RWPE2 (cell line): ENCODE data around the gene SLC25A6.

ENCODE experiments used
- ATAC-seq: fragments of 200-7000 bp; cut with Tn5 transposase; 3 replicates; pipeline ENCODE4 v1.9.1; 2021; ENCODE audit warnings: low read depth
- DNase-seq: peaks from one replicate; pipeline ENCODE4 v3.0.0-alpha.2; 2020; ENCODE audit warnings: low spot score
- H3K27ac ChIP-seq: fragments of 450-650 bp; 2 replicates; pipeline ENCODE4 v1.5.1; 2017; ENCODE audit warnings: mild to moderate bottlenecking; ENCODE audit not compliant: poor library complexity, severe bottlenecking
- H3K27me3 ChIP-seq: fragments of 250-450 bp; sonication (Bioruptor Pico); 2 replicates; pipeline ENCODE4 v1.5.1; 2021; ENCODE audit warnings: mild to moderate bottlenecking, moderate library complexity; ENCODE audit not compliant: insufficient read depth, poor library complexity, severe bottlenecking
- H3K36me3 ChIP-seq: fragments of 250-450 bp; sonication (Bioruptor Pico); 2 replicates; pipeline ENCODE4 v1.5.1; 2020; ENCODE audit warnings: low read depth, mild to moderate bottlenecking, moderate library complexity
- H3K4me1 ChIP-seq: fragments of 250-450 bp; sonication (Bioruptor Pico); 2 replicates; pipeline ENCODE4 v1.5.1; 2021; ENCODE audit warnings: mild to moderate bottlenecking, moderate library complexity; ENCODE audit not compliant: insufficient read depth, poor library complexity, severe bottlenecking
- H3K4me3 ChIP-seq: fragments of 250-450 bp; sonication (Bioruptor Pico); 2 replicates; pipeline ENCODE4 v1.5.1; 2021; ENCODE audit warnings: mild to moderate bottlenecking, moderate library complexity; ENCODE audit not compliant: severe bottlenecking
- H3K9me3 ChIP-seq: fragments of 250-450 bp; sonication (Bioruptor Pico); 2 replicates; pipeline ENCODE4 v1.5.1; 2021; ENCODE audit warnings: mild to moderate bottlenecking, moderate library complexity; ENCODE audit not compliant: severe bottlenecking
- CTCF ChIP-seq: fragments of 450-650 bp; IDR thresholded peaks from one replicate; pipeline ENCODE4 v1.5.1; 2017; ENCODE audit warnings: mild to moderate bottlenecking, moderate library complexity; ENCODE audit not compliant: poor library complexity, severe bottlenecking

The SLC25A6 gene

GRCh38 chrX:1424147-1424851, 32.4 kb upstream of the SLC25A6 start:
- Histone ChIP-seq H3K36me3 (peaks cover 44% of the 10 kb centered on the region), H3K27me3 (no peaks in the 10 kb centered on the region), H3K27ac (no peak overlapping the region), H3K4me1 (no peaks in the 10 kb centered on the region), H3K4me3 (no peak overlapping the region), H3K9me3 (peaks cover 10% of the 10 kb centered on the region)
- ATAC-seq (no peak), DNase-seq (peak; percentile 25)
- TF ChIP-seq CTCF, result no peak

DNA sequence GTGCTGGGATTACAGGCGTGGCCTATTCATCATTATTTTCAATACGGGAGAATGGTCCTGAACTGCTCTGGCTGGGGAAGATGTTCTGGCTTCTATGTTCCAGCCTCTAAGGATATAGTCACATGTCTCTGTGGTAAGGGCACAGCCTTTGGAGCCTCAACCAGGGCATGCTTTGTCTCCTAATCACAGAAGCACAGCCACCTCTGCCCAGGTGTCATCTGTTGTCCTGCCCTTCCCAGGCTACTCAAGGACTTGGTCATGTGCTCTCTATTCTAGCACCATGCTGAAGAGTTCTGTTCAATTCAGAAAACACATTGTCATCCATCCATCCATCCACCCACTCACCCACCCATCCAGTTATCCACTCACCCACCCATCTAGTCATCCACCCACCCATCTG, 31.3 kb upstream of the SLC25A6 start:
- Histone ChIP-seq H3K27ac (no peak overlapping the region), H3K4me1 (no peaks in the 10 kb centered on the region), H3K4me3 (no peak overlapping the region), H3K27me3 (no peaks in the 10 kb centered on the region), H3K9me3 (peaks cover 10% of the 10 kb centered on the region), H3K36me3 (peaks cover 44% of the 10 kb centered on the region)
- DNase-seq (peak; percentile 17), ATAC-seq (peak; percentile 5; the same call in 1 of the 3 replicates)
- no peak for TF ChIP-seq CTCF

DNA sequence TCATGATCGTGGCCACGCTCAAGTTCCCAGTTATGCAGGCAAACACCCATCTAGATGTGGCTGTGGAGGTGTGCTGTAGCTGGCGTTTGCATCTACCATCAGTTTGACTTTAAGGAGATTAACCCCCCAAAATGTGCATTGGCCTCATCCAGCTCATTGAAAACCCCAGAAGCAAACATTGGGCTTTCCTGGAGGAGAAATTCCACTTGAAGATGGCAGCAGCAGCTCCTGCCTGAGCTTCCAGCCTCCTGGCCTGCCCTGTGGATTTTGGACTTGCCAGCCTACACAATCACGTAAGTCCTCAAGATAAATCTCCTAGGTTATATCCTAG, 30.2 kb upstream of the SLC25A6 start:
- Histone ChIP-seq H3K9me3 (peaks cover 10% of the 10 kb centered on the region), H3K4me3 (no peak overlapping the region), H3K4me1 (no peaks in the 10 kb centered on the region), H3K36me3 (peaks cover 44% of the 10 kb centered on the region), H3K27me3 (no peaks in the 10 kb centered on the region), H3K27ac (no peak overlapping the region)
- TF ChIP-seq CTCF, result no peak
- ATAC-seq, result no peak
- DNase-seq, result no peak

DNA sequence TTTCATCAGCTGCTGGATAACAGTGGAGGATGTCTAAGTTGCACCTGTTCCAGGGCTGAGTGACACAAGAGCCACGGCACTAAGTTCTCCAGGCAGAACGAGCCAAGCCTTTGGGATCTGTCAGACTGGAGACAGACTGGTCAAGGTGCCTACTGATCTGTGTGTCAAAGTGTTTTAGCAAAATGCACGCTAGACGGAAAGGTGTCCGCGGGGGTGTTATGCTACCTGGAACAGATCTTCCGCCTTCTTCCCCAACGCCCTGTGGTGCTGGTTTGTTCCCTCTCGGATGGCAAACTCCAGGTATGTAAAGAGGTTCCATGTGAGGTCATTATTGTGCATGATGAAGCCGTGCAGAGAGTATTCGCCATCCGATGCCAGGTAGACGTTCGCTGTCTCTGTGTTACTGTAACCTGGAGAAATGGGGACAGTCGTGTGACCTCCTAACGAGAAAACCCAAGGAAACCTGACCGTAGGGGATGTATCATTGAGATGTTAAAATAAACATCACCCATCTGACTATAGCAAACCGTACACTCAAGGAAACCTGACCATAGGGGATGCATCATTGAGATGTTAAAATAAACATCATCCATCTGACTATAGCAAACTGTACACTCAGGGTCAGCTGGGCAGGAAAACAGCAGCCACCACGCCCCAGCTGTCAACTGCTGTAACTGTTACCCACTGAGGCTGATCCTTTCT, 29.7 kb upstream of the SLC25A6 start:
- no peaks in the 10 kb centered on the region for H3K4me1 ChIP-seq
- TF ChIP-seq CTCF, result no peak
- no peak overlapping the region for H3K4me3 ChIP-seq
- no peaks in the 10 kb centered on the region for H3K27me3 ChIP-seq
- no peak overlapping the region for H3K27ac ChIP-seq
- ATAC-seq, result no peak
- peaks cover 10% of the 10 kb centered on the region for H3K9me3 ChIP-seq
- peaks cover 41% of the 10 kb centered on the region for H3K36me3 ChIP-seq
- peak; percentile 36 for DNase-seq

- Histone ChIP-seq H3K27ac (no peak overlapping the region), H3K36me3 (peaks cover 31% of the 10 kb centered on the region), H3K4me1 (no peaks in the 10 kb centered on the region), H3K4me3 (no peak overlapping the region), H3K27me3 (no peaks in the 10 kb centered on the region), H3K9me3 (peaks cover 10% of the 10 kb centered on the region)
- no peak for TF ChIP-seq CTCF
- DNase-seq, result no peak
- ATAC-seq, result peak; percentile 2; the same call in 2 of the 3 replicates
Observed at GRCh38 chrX:1420371-1420770, 28.5 kb upstream of the SLC25A6 start.
